Inflammatory macrophage treated with lipopolysaccharide for 4 hours (primary cell): ENCODE measurements around the gene ENGASE.
"Not testable (repeated sequence)": the region's sequence is repeated elsewhere in the genome, so short reads cannot be mapped to it uniquely, and the experiment has no call there.

Experiments used
- DNase-seq: peaks from one replicate; pipeline ENCODE4 v3.0.0-alpha.2; 2020

ENGASE gene

DNA sequence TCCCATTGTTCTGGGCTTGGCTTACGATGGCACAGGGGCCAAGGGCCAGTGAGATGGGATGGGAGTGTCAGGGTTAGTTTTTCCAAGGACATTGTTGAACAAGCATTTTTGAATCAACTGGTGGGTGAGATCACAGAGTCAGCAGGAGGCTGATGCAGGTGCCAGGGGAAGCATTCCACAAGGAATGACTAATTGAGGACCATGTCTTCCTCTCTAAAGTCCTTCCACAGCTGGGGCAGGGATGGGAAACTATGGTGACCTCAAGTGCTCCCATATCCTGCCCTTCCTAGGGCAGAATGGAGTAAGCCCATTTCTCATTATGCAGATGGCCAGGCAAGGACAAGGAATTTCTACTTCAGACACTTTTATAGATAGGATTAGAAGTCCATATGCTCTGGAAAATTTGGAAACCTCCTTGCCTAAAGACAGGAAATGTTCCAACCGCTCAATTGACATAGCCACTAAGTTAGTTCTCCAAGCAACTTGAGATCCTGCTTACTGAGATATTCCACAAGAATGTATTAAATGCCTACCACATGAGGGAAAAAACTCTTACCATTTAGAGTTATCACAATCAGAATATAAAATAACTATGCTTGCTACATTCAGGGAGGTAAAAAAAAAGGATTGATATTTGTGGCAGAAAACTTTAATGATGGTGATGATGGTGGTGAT lies 21.2 kb upstream of the ENGASE start:
- no peak for DNase-seq

DNA sequence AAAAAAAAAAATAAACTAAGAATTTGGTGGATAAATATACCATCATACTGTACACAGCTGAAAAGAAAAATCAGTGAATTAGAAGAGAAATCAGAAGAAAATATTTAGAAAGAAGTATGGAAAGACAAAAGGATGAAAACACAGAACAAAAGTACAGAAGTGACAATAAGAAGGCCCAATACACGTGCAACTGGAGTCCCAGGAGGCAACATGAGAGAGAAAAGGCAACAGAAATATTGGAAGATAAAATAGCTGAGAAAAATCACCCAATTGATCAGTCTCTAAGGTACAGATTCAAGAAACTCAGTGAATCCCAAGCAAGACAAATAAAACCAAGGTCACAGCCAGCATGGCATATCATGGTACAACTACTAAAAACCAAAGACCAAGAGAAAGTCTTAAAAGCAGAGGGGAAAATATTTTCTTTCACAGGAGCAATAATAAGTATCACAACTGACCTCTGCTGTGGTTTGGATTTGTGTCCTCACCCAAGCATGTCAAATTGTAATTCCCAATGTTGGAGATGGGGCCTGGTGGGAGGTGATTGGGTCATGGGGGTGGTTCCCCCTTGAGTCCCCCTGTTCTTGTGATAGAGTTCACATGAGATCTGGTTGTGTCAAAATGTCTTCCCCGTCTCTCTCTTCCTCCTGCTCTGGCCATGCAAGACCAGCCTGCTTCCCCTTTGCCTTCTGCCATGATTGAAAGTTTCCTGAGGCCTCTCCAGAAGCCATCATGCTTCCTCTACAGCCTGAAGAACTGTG lies 20.2 kb upstream of the ENGASE start:
- peak; percentile 58 for DNase-seq

- DNase-seq: no peak
Measured at GRCh38 chr17:79055197-79055596, 19.4 kb upstream of the ENGASE start.

DNA sequence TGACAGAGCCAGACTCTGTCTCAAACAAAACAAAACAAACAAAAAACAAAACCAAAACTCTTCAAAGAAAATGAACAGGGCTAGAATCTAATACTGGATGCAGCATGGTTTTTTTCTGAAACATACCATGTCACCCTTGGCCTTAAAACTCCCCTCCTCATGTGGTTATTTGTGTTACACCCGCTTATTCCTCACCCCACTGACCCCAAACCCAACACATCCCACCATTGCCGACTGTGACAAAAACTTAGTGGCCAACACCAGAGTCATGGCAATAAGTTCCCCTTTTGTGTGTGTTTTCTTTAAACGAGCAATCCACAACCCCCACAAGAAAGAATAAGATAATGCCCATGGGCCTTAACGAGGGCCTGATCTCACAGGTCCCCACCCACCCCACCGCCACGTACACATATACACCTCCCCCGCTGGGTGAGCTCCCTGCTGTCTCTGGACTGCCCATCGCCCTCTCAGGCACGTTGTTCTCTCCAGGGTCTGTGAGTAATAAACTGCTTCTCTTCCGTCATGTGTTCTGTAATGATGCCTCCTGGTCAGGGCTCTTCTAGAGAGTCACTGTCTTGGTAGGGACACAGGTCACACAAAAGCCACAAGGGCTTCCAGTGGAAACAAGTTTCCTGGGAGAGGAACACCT lies 16.8 kb upstream of the ENGASE start:
- DNase-seq: peak; percentile 34

GRCh38 chr17:79062691-79063090 lies 11.9 kb upstream of the ENGASE start:
- DNase-seq: peak; percentile 57

DNA sequence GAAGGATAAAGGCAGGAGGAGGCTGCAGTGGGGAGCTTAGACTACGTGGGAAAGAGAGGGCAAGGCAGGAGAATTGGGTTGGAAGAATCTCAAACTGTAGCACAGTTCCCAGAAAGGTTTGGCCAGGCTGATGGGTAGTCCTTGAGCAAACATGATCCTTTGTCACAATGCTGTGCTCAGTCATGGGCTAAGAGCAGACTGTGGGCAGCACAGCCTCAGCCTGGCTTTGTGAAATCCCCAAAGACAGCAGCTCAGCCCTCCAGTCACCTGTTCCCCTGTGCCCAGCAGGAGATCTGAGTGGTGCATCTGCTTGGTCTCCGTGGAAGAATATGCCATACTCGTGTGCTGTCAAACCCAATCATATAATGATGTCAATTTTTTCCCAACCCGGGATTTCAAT lies 10.6 kb upstream of the ENGASE start:
- no peak for DNase-seq

DNA sequence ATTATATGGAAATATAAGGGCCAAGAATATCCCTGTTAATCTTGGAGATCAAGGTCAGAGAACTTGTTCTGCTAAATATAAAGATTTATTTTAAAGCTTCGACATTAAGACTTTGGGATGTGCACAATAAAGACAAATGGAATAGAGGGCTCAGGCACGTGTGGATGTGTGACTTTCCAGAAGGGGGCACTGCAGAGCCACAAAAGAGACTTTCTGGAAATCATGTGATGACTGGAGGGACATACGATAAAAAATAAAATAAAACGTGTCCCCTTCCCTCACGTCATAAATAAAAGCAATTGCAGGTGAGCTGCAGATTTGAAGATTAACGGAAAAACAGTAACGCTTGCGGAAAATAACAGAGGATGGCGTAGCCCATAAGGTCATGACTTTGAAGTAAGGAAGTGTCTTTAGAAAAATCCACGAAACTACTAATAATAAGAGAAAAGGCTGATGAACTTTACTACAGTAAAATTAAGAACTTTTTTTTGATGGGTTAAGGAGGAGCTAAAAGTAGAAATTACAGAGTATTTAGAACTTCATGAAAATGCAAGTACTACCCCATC lies 9.4 kb upstream of the ENGASE start:
- peak; percentile 58 for DNase-seq

- no peak for DNase-seq
Measured at GRCh38 chr17:79066963-79067362, 7.7 kb upstream of the ENGASE start.

DNA sequence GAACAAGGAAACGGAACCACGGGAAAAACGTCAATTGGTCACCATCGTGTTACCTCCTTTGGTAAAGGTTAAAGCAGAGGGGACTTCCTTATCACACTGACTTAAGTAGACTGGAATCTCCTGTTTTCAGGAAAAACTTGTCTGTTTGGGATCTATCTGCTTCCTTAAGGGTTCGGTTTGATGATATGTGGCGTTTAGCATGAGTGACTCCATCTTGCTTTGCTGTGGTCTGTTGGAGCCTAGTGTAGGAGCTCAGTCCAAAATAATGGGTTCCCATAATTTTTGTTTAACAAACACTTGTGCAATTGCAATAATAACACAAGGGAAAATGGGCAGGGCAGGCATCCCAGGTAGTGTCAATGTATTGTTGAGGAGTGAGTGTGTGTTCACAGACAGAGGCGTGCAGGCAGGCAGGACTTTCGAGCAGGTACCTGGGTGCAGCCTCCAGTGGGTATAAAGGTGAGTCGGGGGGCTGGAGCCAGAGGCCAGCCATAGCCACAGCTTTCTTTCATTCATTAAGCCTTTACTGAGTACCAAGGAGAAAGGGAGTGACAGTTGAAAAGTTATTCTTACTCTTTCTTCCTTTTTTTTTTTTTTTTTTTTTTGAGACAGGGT lies 4.3 kb upstream of the ENGASE start:
- DNase-seq: no peak

DNA sequence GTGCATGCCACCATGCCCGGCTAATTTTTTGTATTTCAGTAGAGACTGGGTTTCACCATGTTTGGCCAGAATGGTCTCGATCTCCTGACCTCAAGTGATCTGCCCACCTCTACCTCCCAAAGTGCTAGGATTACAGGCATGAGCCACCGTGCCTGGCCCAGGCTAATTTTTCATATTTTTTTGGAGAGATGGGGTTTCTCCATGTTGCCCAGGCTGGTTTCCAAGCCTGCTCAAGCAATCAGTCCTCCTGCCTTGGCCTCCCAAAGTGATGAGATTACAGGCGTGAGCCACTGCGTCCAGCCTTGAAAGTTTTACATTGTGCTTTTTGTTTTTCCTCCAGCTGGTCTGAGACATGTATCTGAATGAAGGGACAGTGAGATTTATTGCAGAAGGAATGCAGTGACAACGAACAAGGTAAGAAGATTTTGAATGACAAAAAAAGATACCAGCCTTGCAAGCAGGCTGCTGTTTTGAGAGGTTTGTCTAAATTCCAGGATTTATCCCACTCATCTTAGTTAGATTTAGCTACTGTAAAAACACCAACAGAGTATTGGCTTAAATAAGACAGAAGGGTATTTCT lies 3.4 kb upstream of the ENGASE start:
- DNase-seq: no peak

DNA sequence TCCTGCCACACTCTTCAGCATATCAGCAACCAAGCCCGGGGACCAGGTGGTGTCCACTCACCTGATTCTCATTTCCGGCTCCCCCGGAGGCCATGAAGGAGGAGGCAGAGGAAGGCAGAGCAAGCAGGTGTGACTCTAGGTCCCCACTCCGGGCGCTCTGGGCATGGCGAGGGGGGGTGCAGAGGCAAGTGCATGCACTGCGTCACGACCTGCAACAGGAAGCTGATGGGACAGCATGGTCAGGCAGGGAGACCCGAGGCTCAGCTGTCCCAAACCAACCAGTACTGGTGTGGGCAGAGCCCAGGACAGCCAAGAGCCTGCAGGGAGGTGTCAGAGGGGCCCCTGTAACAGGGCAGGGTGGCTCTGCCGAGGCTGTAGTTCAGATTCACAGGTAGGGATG lies 2.1 kb upstream of the ENGASE start:
- DNase-seq: no peak

GRCh38 chr17:79073016-79073705 lies 1.5 kb upstream of the ENGASE start:
- no peak for DNase-seq

GRCh38 chr17:79073706-79074088 lies 927 bp upstream of the ENGASE start:
- DNase-seq: no peak

DNA sequence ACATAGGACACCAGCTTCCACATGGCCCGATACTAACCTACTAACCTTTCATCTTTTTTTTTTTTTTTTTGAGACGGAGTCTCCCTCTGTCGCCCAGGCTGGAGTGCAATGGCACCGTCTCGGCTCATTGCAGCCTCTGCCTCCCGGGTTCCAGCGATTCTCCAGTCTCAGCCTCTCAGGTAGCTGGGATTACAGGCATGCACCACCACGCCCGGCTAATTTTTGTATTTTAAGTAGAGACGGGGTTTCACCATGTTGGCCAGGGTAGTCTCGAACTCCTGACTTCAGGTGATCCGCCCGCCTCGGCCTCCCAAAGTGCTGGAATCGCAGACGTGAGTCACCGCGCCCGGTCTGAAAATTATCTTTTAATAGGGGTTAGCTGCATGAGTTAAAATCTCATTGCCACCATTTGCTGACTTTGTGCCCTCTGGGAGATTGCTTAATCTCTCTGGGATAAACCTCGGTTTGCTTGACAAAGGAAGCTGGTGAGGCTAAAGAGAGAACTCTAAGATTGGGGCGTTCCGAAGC lies 439 bp upstream of the ENGASE start:
- DNase-seq: not testable (repeated sequence)

DNA sequence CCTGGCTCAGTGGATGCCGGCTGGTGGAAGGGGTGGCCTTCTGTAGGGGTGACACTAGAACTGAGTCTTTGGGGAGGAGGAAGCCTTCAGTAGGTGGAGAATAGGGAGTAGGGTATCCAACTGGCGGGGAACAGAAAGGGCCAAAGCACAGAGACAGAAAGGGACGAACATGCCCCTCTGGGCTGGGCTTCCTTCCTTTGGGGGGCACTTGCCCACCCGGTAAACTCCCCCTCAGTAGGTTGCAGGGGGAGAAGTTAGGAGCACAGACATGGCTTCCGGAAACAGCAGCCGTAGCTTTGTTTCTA lies 774 bp downstream of the ENGASE start:
- DNase-seq: no peak

DNA sequence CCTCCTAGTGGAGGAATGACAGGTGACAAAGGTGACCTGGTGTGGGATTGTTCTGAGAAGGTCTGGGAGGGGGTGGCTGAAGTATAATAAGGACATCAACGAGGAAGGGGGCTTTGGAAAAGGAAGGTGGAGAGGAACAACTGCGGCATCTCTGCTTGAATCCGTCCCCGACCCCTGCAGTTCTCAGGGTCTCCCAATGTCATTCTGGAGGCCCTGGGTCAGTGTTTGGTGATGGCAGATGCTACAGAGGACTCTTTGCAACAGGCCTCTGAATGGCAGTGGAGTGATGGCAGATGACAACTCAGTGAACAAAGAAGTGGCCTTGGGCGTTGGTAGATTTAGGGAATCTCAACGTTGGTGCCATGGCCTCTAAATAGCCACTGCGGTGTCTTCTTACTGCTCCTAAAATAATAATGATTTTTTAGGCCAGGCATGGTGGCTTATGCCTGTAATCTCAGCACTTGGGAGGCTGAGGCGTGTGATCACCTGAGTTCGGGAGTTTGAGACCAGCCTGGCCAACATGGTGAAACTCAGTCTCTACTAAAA lies 1.3 kb downstream of the ENGASE start:
- no peak for DNase-seq

- DNase-seq: no peak
Measured at GRCh38 chr17:79077587-79077986, 3.0 kb downstream of the ENGASE start.

GRCh38 chr17:79078476-79079190 lies 4.0 kb downstream of the ENGASE start:
- no peak for DNase-seq

GRCh38 chr17:79079421-79080200 lies 5.0 kb downstream of the ENGASE start:
- no peak for DNase-seq

DNA sequence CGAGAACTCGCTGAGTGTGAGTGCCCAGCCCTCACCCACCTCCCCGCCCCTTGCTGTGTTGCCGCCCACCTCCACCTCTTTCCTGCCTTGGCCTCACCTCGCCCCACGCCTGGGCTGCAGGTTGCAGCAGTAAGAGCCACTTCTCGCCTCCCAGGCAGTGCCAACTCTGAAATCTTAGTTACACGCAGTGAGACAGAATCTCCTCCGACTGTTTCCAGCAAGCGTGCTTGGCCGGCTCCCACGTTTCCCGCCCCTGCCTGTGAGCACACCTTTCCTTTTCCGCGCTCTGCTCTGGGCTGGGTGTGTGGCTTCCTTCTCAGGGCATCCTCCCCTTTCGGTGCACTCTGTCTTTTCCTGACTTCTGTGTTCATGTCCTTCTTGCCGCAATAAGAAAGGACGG lies 5.7 kb downstream of the ENGASE start:
- DNase-seq: no peak
